Natural killer cell (primary cell): ENCODE measurements around the gene SEMA6A. TPM values are rescaled to one million over a fixed set of nuclear protein-coding genes. Genes with fewer than 3 reads are reported as not detected.

ENCODE experiments used
- ATAC-seq, 3 donors: fragments of 150-1000 bp in 2 of 3; fragments of 200-7000 bp in 1 of 3; cut with Tn5 transposase; 1 replicate in 1 of 3; 2 replicates in 2 of 3; pipeline ENCODE4 v1.10.0; 2021; ENCODE audit warnings: mild to moderate bottlenecking in 2 of 3, moderate library complexity in 2 of 3
- DNase-seq, 2 donors: peaks; one replicate each; pipeline versions ENCODE4 v3.0.0 to v3.0.0-alpha.2; 2013 to 2021; ENCODE audit warnings: mixed read lengths in 1 of 2
- H3K27ac ChIP-seq: one replicate; pipeline ENCODE4 v1.5.1; 2013; ENCODE audit warnings: mild to moderate bottlenecking, low read length
- H3K27me3 ChIP-seq: one replicate; pipeline ENCODE4 v1.6.1; 2013; ENCODE audit warnings: low read length; ENCODE audit not compliant: control insufficient read depth, insufficient read depth
- H3K36me3 ChIP-seq: one replicate; pipeline ENCODE4 v1.6.1; 2013; ENCODE audit warnings: low read length; ENCODE audit not compliant: control insufficient read depth, insufficient read depth
- H3K4me1 ChIP-seq: one replicate; pipeline ENCODE4 v1.6.1; 2013; ENCODE audit warnings: low read length; ENCODE audit not compliant: control insufficient read depth, insufficient read depth
- H3K4me3 ChIP-seq: one replicate; pipeline ENCODE4 v1.5.1; 2013; ENCODE audit warnings: low read length
- H3K9me3 ChIP-seq: one replicate; pipeline ENCODE4 v1.6.1; 2013; ENCODE audit warnings: low read length; ENCODE audit not compliant: control insufficient read depth, insufficient read depth
- H3K27ac Mint-ChIP-seq, 2 donors: one replicate each; pipeline ENCODE4 v1.8.0; 2022; ENCODE audit warnings: mild to moderate bottlenecking in 2 of 2, mixed read lengths in 2 of 2, moderate library complexity in 1 of 2
- H3K27me3 Mint-ChIP-seq, 2 donors: one replicate each; pipeline ENCODE4 v1.8.0; 2022; ENCODE audit warnings: low read depth in 2 of 2, mixed read lengths in 2 of 2
- H3K36me3 Mint-ChIP-seq: one replicate; pipeline ENCODE4 v1.8.0; 2022; ENCODE audit warnings: mixed read lengths
- H3K4me1 Mint-ChIP-seq, 2 donors: one replicate each; pipeline ENCODE4 v1.8.0; 2022; ENCODE audit warnings: mixed read lengths in 2 of 2
- H3K4me3 Mint-ChIP-seq: one replicate; pipeline ENCODE4 v1.8.0; 2022; ENCODE audit warnings: mild to moderate bottlenecking, moderate library complexity, mixed read lengths
- H3K9me3 Mint-ChIP-seq, 2 donors: one replicate each; pipeline ENCODE4 v1.8.0; 2022; ENCODE audit warnings: mixed read lengths in 2 of 2
- CTCF ChIP-seq: fragments of 200-600 bp; IDR thresholded peaks from one replicate; pipeline ENCODE4 v1.8.0; 2022; ENCODE audit warnings: antibody characterized with exemption
- WGBS: methylation state at CpG from one replicate; pipeline ENCODE4 v1.1.7; 2013; ENCODE audit warnings: missing lambda C conversion rate; ENCODE audit not compliant: insufficient coverage; 5-methylcytosine and 5-hydroxymethylcytosine counted together
- intact Hi-C: fragments of 100-400 bp; cut with micrococcal nuclease; formaldehyde crosslinking; loops from one replicate; pipeline ENCODE4 v1.14.2; 2022
- total RNA-seq, 4 donors: library from RNA; stranded (reverse); fragments of 120-200 nt in 1 of 4; gene quantifications; one replicate each; pipeline versions ENCODE4 v1.2.3 to v1.2.4, GENCODE V29; 2013 to 2022

Gene SEMA6A
- total RNA-seq, 3 donors from 2014 or later (not counting 1 experiment from before 2014, with no cell fraction given) = not detected

GRCh38 chr5:116423141-116423540, 151.5 kb downstream of the SEMA6A start:
- Mint-ChIP-seq H3K9me3 (no peaks in the 10 kb centered on the region), H3K4me1 (peaks cover 0 to 4% of the 10 kb centered on the region in 2 donors), H3K27me3 (no peaks in the 10 kb centered on the region), H3K27ac (no peak overlapping the region), H3K4me3 (no peak overlapping the region), H3K36me3 (no peaks in the 10 kb centered on the region)
- Histone ChIP-seq H3K4me1 (no peaks in the 10 kb centered on the region), H3K4me3 (no peak overlapping the region), H3K36me3 (no peaks in the 10 kb centered on the region), H3K9me3 (no peaks in the 10 kb centered on the region), H3K27ac (no peak overlapping the region), H3K27me3 (no peaks in the 10 kb centered on the region)
- no peak for ATAC-seq
- DNase-seq = no peak
- intact Hi-C loops = no loop called here
- no peak for TF ChIP-seq CTCF

- TF ChIP-seq CTCF = no peak
- Mint-ChIP-seq H3K27me3 (no peaks in the 10 kb centered on the region), H3K27ac (no peak overlapping the region), H3K9me3 (no peaks in the 10 kb centered on the region), H3K4me1 (peaks cover 0 to 4% of the 10 kb centered on the region in 2 donors), H3K36me3 (no peaks in the 10 kb centered on the region), H3K4me3 (no peak overlapping the region)
- no peaks in the 10 kb centered on the region for H3K9me3 ChIP-seq
- no peaks in the 10 kb centered on the region for H3K36me3 ChIP-seq
- 100% methylated on average over 5 of the region's 5 CpGs for WGBS
- H3K4me1 ChIP-seq = no peaks in the 10 kb centered on the region
- DNase-seq = no peak
- intact Hi-C loops = no loop called here
- H3K27ac ChIP-seq = no peak overlapping the region
- ATAC-seq = no peak
- no peaks in the 10 kb centered on the region for H3K27me3 ChIP-seq
- H3K4me3 ChIP-seq = no peak overlapping the region
Measured at GRCh38 chr5:116421080-116421629, 153.5 kb downstream of the SEMA6A start.

- no peak for TF ChIP-seq CTCF
- Mint-ChIP-seq H3K4me3 (no peak overlapping the region), H3K27ac (no peak overlapping the region), H3K36me3 (no peaks in the 10 kb centered on the region), H3K27me3 (no peaks in the 10 kb centered on the region), H3K9me3 (no peaks in the 10 kb centered on the region), H3K4me1 (peaks cover 0 to 4% of the 10 kb centered on the region in 2 donors)
- no peak for ATAC-seq
- no peaks in the 10 kb centered on the region for H3K9me3 ChIP-seq
- no peak overlapping the region for H3K27ac ChIP-seq
- H3K4me1 ChIP-seq = no peaks in the 10 kb centered on the region
- H3K36me3 ChIP-seq = no peaks in the 10 kb centered on the region
- H3K4me3 ChIP-seq = no peak overlapping the region
- H3K27me3 ChIP-seq = no peaks in the 10 kb centered on the region
- 43% methylated on average over 3 of the region's 4 CpGs for WGBS
- intact Hi-C loops = no loop called here
- DNase-seq = no peak
Measured at GRCh38 chr5:116420540-116420939, 154.1 kb downstream of the SEMA6A start.

- H3K27ac Mint-ChIP-seq = no peak overlapping the region
- intact Hi-C loops = no loop called here
- DNase-seq (no peak), ATAC-seq (no peak)
- H3K27ac ChIP-seq = no peak overlapping the region
- H3K36me3 Mint-ChIP-seq = no peaks in the 10 kb centered on the region
- no peaks in the 10 kb centered on the region for H3K4me1 ChIP-seq
- no peak overlapping the region for H3K4me3 Mint-ChIP-seq
- no peaks in the 10 kb centered on the region for H3K9me3 ChIP-seq
- H3K9me3 Mint-ChIP-seq = no peaks in the 10 kb centered on the region
- TF ChIP-seq CTCF = no peak
- no peaks in the 10 kb centered on the region for H3K4me1 Mint-ChIP-seq
- 64% methylated on average over 1 of the region's 1 CpG for WGBS
- H3K4me3 ChIP-seq = no peak overlapping the region
- no peaks in the 10 kb centered on the region for H3K27me3 ChIP-seq
- no peaks in the 10 kb centered on the region for H3K36me3 ChIP-seq
- H3K27me3 Mint-ChIP-seq = no peaks in the 10 kb centered on the region
Measured at GRCh38 chr5:116419258-116419657, 155.4 kb downstream of the SEMA6A start.
